OCI-LY3 (cell line): ENCODE measurements around the gene UCHL3.
"Not testable (repeated sequence)": the region's sequence is repeated elsewhere in the genome, so short reads cannot be mapped to it uniquely, and the experiment has no call there.

Source experiments
- H2AFZ ChIP-seq: fragments of 200-600, 300-600 bp; shearing (Covaris generic); 2 replicates; pipeline ENCODE4 v1.6.0; 2014; ENCODE audit warnings: antibody characterized with exemption, low read depth, low read length
- H3K27ac ChIP-seq: fragments of 200-600, 300-600 bp; sonication (generic); 2 replicates; pipeline ENCODE4 v1.5.1; 2014; ENCODE audit warnings: mild to moderate bottlenecking, low read length, moderate library complexity, mixed read lengths
- H3K27me3 ChIP-seq: fragments of 200-600, 300-600 bp; sonication (generic); 2 replicates; pipeline ENCODE4 v1.6.1; 2014; ENCODE audit warnings: low read depth, low read length, mixed read lengths
- H3K36me3 ChIP-seq: fragments of 200-600, 300-600 bp; sonication (generic); replicated peaks from 2 replicates; pipeline ENCODE3; 2014; ENCODE audit warnings: low read depth, low read length, mixed read lengths
- H3K4me1 ChIP-seq: fragments of 300-600, 200-600 bp; sonication (generic); 2 replicates; pipeline ENCODE4 v1.6.1; 2014; ENCODE audit warnings: low read length, mixed read lengths
- H3K4me2 ChIP-seq: fragments of 200-600, 300-600 bp; sonication (generic); 2 replicates; pipeline ENCODE4 v1.6.1; 2014; ENCODE audit warnings: low read length, mixed read lengths
- H3K4me3 ChIP-seq: fragments of 300-600, 200-600 bp; sonication (generic); 2 replicates; pipeline ENCODE4 v1.5.1; 2014; ENCODE audit warnings: antibody characterized with exemption, mild to moderate bottlenecking, low read length, moderate library complexity
- H3K79me2 ChIP-seq: fragments of 300-600, 200-600 bp; shearing (Covaris generic); 2 replicates; pipeline ENCODE4 v1.6.1; 2014; ENCODE audit warnings: mild to moderate bottlenecking, low read length, mixed read lengths
- H3K9ac ChIP-seq: fragments of 300-600, 200-600 bp; shearing (Covaris generic); 2 replicates; pipeline ENCODE4 v1.6.0; 2014; ENCODE audit warnings: mild to moderate bottlenecking, low read length, moderate library complexity
- H3K9me3 ChIP-seq: fragments of 200-600, 300-600 bp; shearing (Covaris generic); 2 replicates; pipeline ENCODE4 v1.6.1; 2014; ENCODE audit warnings: low read length, mixed read lengths; ENCODE audit not compliant: insufficient read depth
- H4K20me1 ChIP-seq: fragments of 200-600, 300-600 bp; sonication (generic); 2 replicates; pipeline ENCODE4 v1.6.1; 2016; ENCODE audit warnings: low read length, mixed read lengths; ENCODE audit not compliant: insufficient read depth
- CTCF ChIP-seq: fragments of 200-600, 300-600 bp; sonication (generic); IDR thresholded peaks from 2 replicates; pipeline ENCODE4 v1.5.1; 2014; ENCODE audit warnings: antibody characterized with exemption, low read length, low read depth
- EZH2phosphoT487 ChIP-seq: fragments of 200-600 bp; shearing (Covaris generic); IDR thresholded peaks from 2 replicates; pipeline ENCODE4 v1.6.1; 2018; ENCODE audit warnings: antibody characterized with exemption, mixed run types, low read depth

UCHL3 gene

GRCh38 chr13:75541961-75542360, 7.6 kb upstream of the UCHL3 start:
- Histone ChIP-seq H3K79me2 (peaks cover 5% of the 10 kb centered on the region), H3K4me2 (no peak overlapping the region), H3K9me3 (no peaks in the 10 kb centered on the region), H2AFZ (no peak overlapping the region), H3K4me3 (no peak overlapping the region), H3K9ac (no peak overlapping the region), H3K27ac (no peak overlapping the region), H3K27me3 (no peaks in the 10 kb centered on the region), H3K4me1 (peaks cover 10% of the 10 kb centered on the region), H4K20me1 (no peaks in the 10 kb centered on the region), H3K36me3 (no peaks in the 10 kb centered on the region)
- TF ChIP-seq CTCF, result no peak
- no peak for TF ChIP-seq EZH2phosphoT487

- no peak overlapping the region for H2AFZ ChIP-seq
- H3K4me3 ChIP-seq, result no peak overlapping the region
- no peaks in the 10 kb centered on the region for H3K36me3 ChIP-seq
- peaks cover 14% of the 10 kb centered on the region for H3K4me1 ChIP-seq
- no peaks in the 10 kb centered on the region for H3K9me3 ChIP-seq
- H3K27me3 ChIP-seq, result no peaks in the 10 kb centered on the region
- peaks cover 2% of the 10 kb centered on the region for H3K79me2 ChIP-seq
- no peak overlapping the region for H3K9ac ChIP-seq
- no peak overlapping the region for H3K27ac ChIP-seq
- TF ChIP-seq EZH2phosphoT487 (no peak), CTCF (no peak)
- H3K4me2 ChIP-seq, result no peak overlapping the region
- H4K20me1 ChIP-seq, result no peaks in the 10 kb centered on the region
These were observed 4.8 kb upstream of the UCHL3 start for GRCh38 chr13:75544681-75545330.

- H3K9me3 ChIP-seq, H3K4me3 ChIP-seq, H4K20me1 ChIP-seq, H3K27ac ChIP-seq, H3K4me2 ChIP-seq, H3K79me2 ChIP-seq, H3K9ac ChIP-seq, H2AFZ ChIP-seq, H3K27me3 ChIP-seq, H3K36me3 ChIP-seq: not testable (repeated sequence)
- H3K4me1 ChIP-seq, result peaks cover 15% of the 10 kb centered on the region
These were observed 4.2 kb upstream of the UCHL3 start for GRCh38 chr13:75545386-75545785.

GRCh38 chr13:75547917-75548316, 1.7 kb upstream of the UCHL3 start:
- H3K4me2 ChIP-seq, result no peak overlapping the region
- H3K79me2 ChIP-seq, result peaks cover 23% of the 10 kb centered on the region
- H4K20me1 ChIP-seq, result no peaks in the 10 kb centered on the region
- TF ChIP-seq EZH2phosphoT487 (no peak), CTCF (no peak)
- H2AFZ ChIP-seq, result no peak overlapping the region
- no peak overlapping the region for H3K4me3 ChIP-seq
- H3K36me3 ChIP-seq, result no peaks in the 10 kb centered on the region
- H3K9ac ChIP-seq, result no peak overlapping the region
- no peaks in the 10 kb centered on the region for H3K9me3 ChIP-seq
- no peak overlapping the region for H3K27ac ChIP-seq
- H3K4me1 ChIP-seq, result peaks cover 15% of the 10 kb centered on the region
- no peaks in the 10 kb centered on the region for H3K27me3 ChIP-seq
